GM12878 (cell line): Measurements from ENCODE around the gene TUT4. TPM values are rescaled to one million over a fixed set of nuclear protein-coding genes. Genes with fewer than 3 reads are reported as not detected.

Experiments
- ATAC-seq: fragments of 200-7000 bp; cut with Tn5 transposase; 3 replicates; pipeline ENCODE4 v1.9.1; 2020; ENCODE audit warnings: mild to moderate bottlenecking, moderate library complexity
- BruUV-seq: library from RNA; stranded (reverse); fragments of 400-500 nt; replicated peaks from 2 replicates; lab custom pipeline; 2021; lab: Mats Ljungman, UMichigan
- CTCF ChIA-PET: fragments of 300-600 bp; sonication (Branson Sonifier 250); formaldehyde crosslinking; extraction: SDS; loops from one replicate; lab custom pipeline; 2021; ENCODE audit warnings: inconsistent platforms; lab: Yijun Ruan, JAX
- POLR2A ChIA-PET: fragments of 350-600 bp; formaldehyde crosslinking; extraction: SDS; loops from one replicate; lab custom pipeline; 2021; ENCODE audit warnings: inconsistent platforms; lab: Charles Lee
- RAD21 ChIA-PET: fragments of 300-600 bp; sonication (Branson Sonifier 250); formaldehyde crosslinking; loops from one replicate; lab custom pipeline; 2023; ENCODE audit warnings: antibody characterized with exemption; ENCODE audit not compliant: unreplicated experiment; lab: Charles Lee
- SMC1A ChIA-PET: fragments of 300-600 bp; sonication (Branson Sonifier 250); formaldehyde crosslinking; loops from one replicate; lab custom pipeline; 2023; ENCODE audit not compliant: unreplicated experiment, uncharacterized antibody; lab: Charles Lee
- DNase-seq: peaks from one replicate; pipeline ENCODE4 v3.0.0-alpha.2; 2011; ENCODE audit warnings: low read depth, low spot score
- FAIRE-seq: peaks from 3 replicates; lab custom pipeline; 2011; peaks lifted over from hg19 to GRCh38; lab: Jason Lieb, UNC
- H2AFZ ChIP-seq: 2 replicates; pipeline ENCODE4 v1.6.0; 2011; ENCODE audit warnings: low read depth, low read length, control low read depth; ENCODE audit not compliant: control insufficient read depth
- H3K27ac ChIP-seq: 2 replicates; pipeline ENCODE4 v1.5.1; 2011; ENCODE audit warnings: control low read depth; ENCODE audit not compliant: control insufficient read depth, insufficient read depth
- H3K27me3 ChIP-seq, 2 experiments: replicated peaks in 1 of 2; 2 replicates each; pipeline versions ENCODE4 v1.6.0 to v1.6.1; 2011; ENCODE audit warnings: low read length in 1 of 2; ENCODE audit not compliant: control insufficient read depth in 2 of 2, insufficient read depth in 2 of 2
- H3K36me3 ChIP-seq, 2 experiments: 2 replicates each; pipeline ENCODE4 v1.5.1; 2011; ENCODE audit warnings: low read length in 1 of 2; ENCODE audit not compliant: control insufficient read depth in 2 of 2, insufficient read depth in 2 of 2
- H3K4me1 ChIP-seq: 2 replicates; pipeline ENCODE4 v1.6.1; 2011; ENCODE audit warnings: mild to moderate bottlenecking, low read length, moderate library complexity, mixed read lengths; ENCODE audit not compliant: control insufficient read depth, insufficient read depth
- H3K4me2 ChIP-seq: 2 replicates; pipeline ENCODE4 v1.6.0; 2011; ENCODE audit warnings: control low read depth; ENCODE audit not compliant: control insufficient read depth, insufficient read depth
- H3K4me3 ChIP-seq: fragments of 200-600 bp; sonication (generic); 2 replicates; pipeline ENCODE4 v1.5.1; 2016
- H3K79me2 ChIP-seq: 2 replicates; pipeline ENCODE4 v1.6.0; 2011; ENCODE audit warnings: low read length; ENCODE audit not compliant: control insufficient read depth, insufficient read depth
- H3K9ac ChIP-seq: 2 replicates; pipeline ENCODE4 v1.8.0; 2011; ENCODE audit warnings: low read length, control low read depth, mixed read lengths; ENCODE audit not compliant: control insufficient read depth, insufficient read depth
- H3K9me3 ChIP-seq: replicated peaks from 3 replicates; pipeline ENCODE4 v1.5.1; 2011; ENCODE audit warnings: mild to moderate bottlenecking, low read length; ENCODE audit not compliant: control insufficient read depth, insufficient read depth
- H4K20me1 ChIP-seq: 2 replicates; pipeline ENCODE4 v1.6.0; 2011; ENCODE audit not compliant: control insufficient read depth, insufficient read depth
- EP300 ChIP-seq, 2 experiments: fragments of 150-350 bp in 1 of 2; IDR thresholded peaks; 2 replicates each; pipeline ENCODE4 v1.6.1; 2011 to 2012; ENCODE audit warnings: low read depth in 2 of 2, low read length in 2 of 2, borderline replicate concordance in 1 of 2, improper control_type of control experiment in 1 of 2, inconsistent platforms in 1 of 2; ENCODE audit not compliant: control insufficient read depth in 1 of 2
- HDAC6 ChIP-seq: fragments of 200-600 bp; sonication (generic); IDR thresholded peaks from one replicate; pipeline ENCODE4 v1.8.0; 2017; ENCODE audit warnings: antibody characterized with exemption; ENCODE audit not compliant: unreplicated experiment
- IRF4 ChIP-seq: IDR thresholded peaks from 2 replicates; pipeline ENCODE4 v1.6.1; 2011; ENCODE audit warnings: low read depth, low read length
- PBX3 ChIP-seq: IDR thresholded peaks from 2 replicates; pipeline ENCODE4 v1.6.1; 2011; ENCODE audit warnings: mild to moderate bottlenecking, low read depth, low read length, moderate library complexity; ENCODE audit not compliant: insufficient replicate concordance
- POU2F2 ChIP-seq: IDR thresholded peaks from 3 replicates; pipeline ENCODE4 v1.6.1; 2011; ENCODE audit warnings: low read depth, mild to moderate bottlenecking, low read length, borderline replicate concordance
- RAD21 ChIP-seq: IDR thresholded peaks from 2 replicates; pipeline ENCODE4 v1.6.1; 2011; ENCODE audit warnings: mild to moderate bottlenecking, low read depth, low read length, moderate library complexity; ENCODE audit not compliant: insufficient read depth
- TCF7 ChIP-seq: IDR thresholded peaks from 2 replicates; pipeline ENCODE4 v1.6.1; 2014; ENCODE audit warnings: antibody characterized with exemption, borderline replicate concordance
- ZBTB4 ChIP-seq: fragments of 450-650 bp; formaldehyde crosslinking; IDR thresholded peaks from 2 replicates; pipeline ENCODE4 v1.4.0; 2022; ENCODE audit warnings: mild to moderate bottlenecking, moderate library complexity
- WGBS: methylation state at CpG from one replicate; pipeline ENCODE4 v1.1.6; 2016; ENCODE audit warnings: low lambda C conversion rate; ENCODE audit not compliant: insufficient replicate concordance, insufficient coverage; ENCODE audit errors: missing lambda C conversion rate; 5-methylcytosine and 5-hydroxymethylcytosine counted together
- in situ Hi-C: fragments of 300-500 bp; cut with MboI; formaldehyde crosslinking; loops from 9 replicates; pipeline ENCODE4 v1.14.3; 2018; ENCODE audit warnings: mixed read lengths
- intact Hi-C: fragments of 100-400 bp; cut with micrococcal nuclease; formaldehyde crosslinking; loops from one replicate; pipeline ENCODE4 v1.14.2; 2022; ENCODE audit not compliant: unreplicated experiment
- polyA plus RNA-seq, 11 experiments: library from polyadenylated mRNA; depleted of rRNA in 4 of 11; unstranded in 6 of 11; stranded (reverse) in 5 of 11; fragments of >200 nt; fragmentation: Nextera tagmentation in 4 of 11; fragmentation: Illumina TruSeq in 1 of 11; extraction: Ambion mirVana in 4 of 11; extraction: Trizol in 1 of 11; gene quantifications; 1 replicate in 1 of 11; 2 replicates in 10 of 11; pipeline versions ENCODE4 v1.2.1 to v1.2.3, GENCODE V29; 2011 to 2016; ENCODE audit warnings: inconsistent platforms in 2 of 11, missing spikeins in 2 of 11, low read depth in 1 of 11
- total RNA-seq, 4 experiments: library from RNA; depleted of rRNA in 3 of 4; stranded (reverse); fragments of >200 nt in 3 of 4; fragmentation: Illumina TruSeq in 1 of 4; extraction: Trizol in 1 of 4; gene quantifications; 2 replicates each; pipeline versions ENCODE4 v1.2.1 to v1.2.3, GENCODE V29; 2013 to 2021

Gene TUT4
- total and polyA plus RNA-seq, 10 of the 15 experiments (the other 5 are each of a cell fraction or from before 2014, with no cell fraction given): 9.4 to 40.7 (median 27.6) TPM

DNA sequence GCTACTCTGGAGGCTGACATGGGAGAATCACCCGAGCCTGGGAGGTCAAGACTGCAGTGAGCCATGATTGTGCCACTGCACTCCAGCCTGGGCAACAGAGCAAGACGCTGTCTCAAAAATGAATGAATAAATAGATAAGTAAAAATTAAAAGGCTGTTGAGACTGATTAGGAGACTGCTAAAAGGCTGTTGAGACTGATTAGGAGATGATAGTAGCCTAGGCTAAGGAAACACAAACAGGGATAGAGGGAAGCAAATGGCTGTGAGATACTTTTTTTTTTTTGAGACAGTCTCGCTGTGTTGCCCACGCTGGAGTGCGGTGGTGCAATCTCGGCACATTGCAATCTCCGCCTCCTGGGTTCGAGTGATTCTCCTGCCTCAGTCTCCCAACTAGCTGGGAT is 120.1 kb downstream of the TUT4 start:
- POLR2A ChIA-PET: no interaction called here
- no TSS peak for BruUV-seq
- in situ Hi-C loops: no loop called here
- no peaks in the 10 kb centered on the region for H3K4me1 ChIP-seq
- no peak overlapping the region for H3K4me2 ChIP-seq
- FAIRE-seq: no peak
- SMC1A ChIA-PET: interaction anchor here (0.6 to 1.3 kb wide), 3 partner anchors 20 to 38 kb away, joined by 3 to 4 read pairs (median 3); no protein-coding TSS in a partner anchor
- over 99% methylated on average over 8 of the region's 8 CpGs for WGBS
- CTCF ChIA-PET: no interaction called here
- no peaks in the 10 kb centered on the region for H3K27me3 ChIP-seq
- H2AFZ ChIP-seq: no peak overlapping the region
- H3K27ac ChIP-seq: no peak overlapping the region
- H3K4me3 ChIP-seq: no peak overlapping the region
- no peak overlapping the region for H3K9ac ChIP-seq
- no peaks in the 10 kb centered on the region for H3K79me2 ChIP-seq
- DNase-seq: no peak
- no peak for TF ChIP-seq POU2F2
- TF ChIP-seq IRF4: no peak
- TF ChIP-seq HDAC6: no peak
- TF ChIP-seq TCF7: no peak
- no peak for TF ChIP-seq RAD21
- TF ChIP-seq EP300 (IDR thresholded peaks at IDR 0.05; ENCODE audit: borderline replicate concordance in 1 of 2, control insufficient read depth in 1 of 2, low read depth in 2 of 2, low read length in 2 of 2): no peak
- TF ChIP-seq ZBTB4 (CRISPR knock-in tag): no peak
- no peak for TF ChIP-seq PBX3
- TF ChIP-seq, all 136 proteins: peak for 0
- Histone ChIP-seq H3K9me3 (no peaks in the 10 kb centered on the region), H4K20me1 (no peaks in the 10 kb centered on the region), H3K36me3 (peaks cover 3 to 4% of the 10 kb centered on the region in 2 experiments; a peak in 3 of 4 replicates)
- RAD21 ChIA-PET: interaction anchor here (1.7 kb wide), 1 partner anchor 253 kb away, joined by 3 read pairs; no protein-coding TSS in a partner anchor
- intact Hi-C loops: no loop called here
- no peak for ATAC-seq
